Liver (tissue), 9 donors: ENCODE data around the gene MED17. TPM values are rescaled to one million over a fixed set of nuclear protein-coding genes. Genes with fewer than 3 reads are reported as not detected.

ENCODE experiments used
- DNase-seq: peaks from one replicate; pipeline ENCODE4 v3.0.0-alpha.2; 2017; ENCODE audit warnings: low spot score
- H3K27ac ChIP-seq, 2 donors: one replicate each; pipeline ENCODE4 v1.7.0; 2013; ENCODE audit warnings: inconsistent platforms in 2 of 2, low read length in 2 of 2, control low read depth in 1 of 2, low read depth in 1 of 2, mild to moderate bottlenecking in 1 of 2
- H3K27me3 ChIP-seq, 4 donors: one replicate each; pipeline versions ENCODE4 v1.6.1 to v1.7.0; 2013; ENCODE audit warnings: low read length in 3 of 4, inconsistent platforms in 1 of 4, mild to moderate bottlenecking in 1 of 4, moderate library complexity in 1 of 4; ENCODE audit not compliant: control insufficient read depth in 4 of 4, insufficient read depth in 4 of 4
- H3K36me3 ChIP-seq, 4 donors: one replicate each; pipeline versions ENCODE4 v1.6.1 to v1.7.0; 2013; ENCODE audit warnings: low read length in 3 of 4, mild to moderate bottlenecking in 3 of 4, low read depth in 1 of 4, moderate library complexity in 1 of 4; ENCODE audit not compliant: control insufficient read depth in 4 of 4, insufficient read depth in 3 of 4
- H3K4me1 ChIP-seq, 4 donors: one replicate each; pipeline versions ENCODE4 v1.6.1 to v1.7.0; 2013; ENCODE audit warnings: low read length in 3 of 4, mild to moderate bottlenecking in 3 of 4, moderate library complexity in 1 of 4; ENCODE audit not compliant: control insufficient read depth in 4 of 4, insufficient read depth in 4 of 4
- H3K4me3 ChIP-seq, 3 donors: one replicate each; pipeline versions ENCODE4 v1.6.1 to v1.7.0; 2013; ENCODE audit warnings: low read length in 3 of 3, control low read depth in 1 of 3, low read depth in 1 of 3, mild to moderate bottlenecking in 1 of 3
- H3K9ac ChIP-seq, 2 donors: one replicate each; pipeline ENCODE4 v1.7.0; 2013; ENCODE audit warnings: low read length in 2 of 2, mild to moderate bottlenecking in 2 of 2, moderate library complexity in 2 of 2, control low read depth in 1 of 2, low read depth in 1 of 2
- H3K9me3 ChIP-seq, 4 donors: one replicate each; pipeline versions ENCODE4 v1.6.1 to v1.7.0; 2013; ENCODE audit warnings: low read length in 3 of 4; ENCODE audit not compliant: control insufficient read depth in 4 of 4
- ATF3 ChIP-seq: IDR thresholded peaks from 2 replicates; pipeline ENCODE4 v1.6.1; 2016; ENCODE audit warnings: antibody characterized with exemption
- CTCF ChIP-seq: fragments of 150-350 bp; IDR thresholded peaks from 2 replicates; pipeline ENCODE4 v1.5.1; 2017; ENCODE audit warnings: improper control_type of control experiment, low read depth, low read length; ENCODE audit not compliant: missing input control
- EGR1 ChIP-seq, 2 donors: IDR thresholded peaks; 2 replicates each; pipeline ENCODE4 v1.6.1; 2016 to 2018; ENCODE audit warnings: antibody characterized with exemption in 2 of 2, low read depth in 2 of 2
- FOXA1 ChIP-seq: IDR thresholded peaks from 2 replicates; pipeline ENCODE4 v1.6.1; 2016; ENCODE audit warnings: antibody characterized with exemption
- FOXA2 ChIP-seq: IDR thresholded peaks from 2 replicates; pipeline ENCODE4 v1.6.1; 2016; ENCODE audit warnings: antibody characterized with exemption
- GABPA ChIP-seq, 2 donors: IDR thresholded peaks in 1 of 2; conservative IDR thresholded peaks in 1 of 2; 2 replicates each; pipeline ENCODE4 v1.6.1; 2016; ENCODE audit warnings: antibody characterized with exemption in 2 of 2, mild to moderate bottlenecking in 1 of 2, moderate library complexity in 1 of 2
- HNF4A ChIP-seq, 2 donors: conservative IDR thresholded peaks; 2 replicates each; pipeline ENCODE4 v1.6.1; 2016; ENCODE audit warnings: antibody characterized with exemption in 2 of 2, mild to moderate bottlenecking in 2 of 2
- JUND ChIP-seq, 2 donors: IDR thresholded peaks; 2 replicates each; pipeline ENCODE4 v1.6.1; 2016; ENCODE audit warnings: antibody characterized with exemption in 2 of 2
- RAD21 ChIP-seq, 2 donors: IDR thresholded peaks; 2 replicates each; pipeline ENCODE4 v1.6.1; 2016; ENCODE audit warnings: antibody characterized with exemption in 2 of 2, mild to moderate bottlenecking in 2 of 2
- REST ChIP-seq: IDR thresholded peaks from 2 replicates; pipeline ENCODE4 v1.6.1; 2016; ENCODE audit warnings: antibody characterized with exemption, mild to moderate bottlenecking
- RXRA ChIP-seq, 2 donors: IDR thresholded peaks; 2 replicates each; pipeline ENCODE4 v1.6.1; 2017 to 2018; ENCODE audit warnings: antibody characterized with exemption in 2 of 2, mild to moderate bottlenecking in 1 of 2
- SP1 ChIP-seq: IDR thresholded peaks from 2 replicates; pipeline ENCODE4 v1.6.1; 2018; ENCODE audit warnings: antibody characterized with exemption, mild to moderate bottlenecking
- TAF1 ChIP-seq: conservative IDR thresholded peaks from 2 replicates; pipeline ENCODE4 v1.6.1; 2016; ENCODE audit warnings: antibody characterized with exemption, mild to moderate bottlenecking
- YY1 ChIP-seq: IDR thresholded peaks from 2 replicates; pipeline ENCODE4 v1.6.1; 2016; ENCODE audit warnings: antibody characterized with exemption, mild to moderate bottlenecking
- ZBTB33 ChIP-seq: IDR thresholded peaks from 2 replicates; pipeline ENCODE4 v1.6.1; 2016; ENCODE audit warnings: antibody characterized with exemption
- WGBS: extraction: QIAGEN DNeasy Blood & Tissue Kit; methylation state at CpG from one replicate; pipeline ENCODE4 v1.1.7; 2013; 5-methylcytosine and 5-hydroxymethylcytosine counted together
- polyA plus RNA-seq, 2 donors: library from polyadenylated mRNA; stranded (reverse) in 1 of 2; unstranded in 1 of 2; fragments of 200-250 nt in 1 of 2; fragments of >200 nt in 1 of 2; fragmentation: Nextera tagmentation in 1 of 2; extraction: Ambion mirVana in 1 of 2; gene quantifications; one replicate each; pipeline versions ENCODE4 v1.2.1 to v1.2.3, GENCODE V29; 2013 to 2015
- total RNA-seq, 2 donors: library from RNA; depleted of rRNA; stranded (reverse); fragments of >200 nt; gene quantifications; one replicate each; pipeline ENCODE4 v1.2.3, GENCODE V29; 2014
- TF ChIP-seq, protein P1 (sequence below): IDR thresholded peaks from 2 replicates; pipeline ENCODE4 v1.6.1; 2016; ENCODE audit warnings: antibody characterized with exemption
- donor health status: healthy.
- donor health status: healthy.
- donor health status: healthy.
- donor health status: healthy.
- donor health status: healthy.

MED17 gene
- total and polyA plus RNA-seq, 4 donors = 2.8 to 12.7 (median 7.5) TPM

- no peak for DNase-seq
- no peak overlapping the region for H3K9ac ChIP-seq
- H3K36me3 ChIP-seq = no peaks in the 10 kb centered on the region
- WGBS = 70% methylated on average over 3 of the region's 3 CpGs
- H3K27me3 ChIP-seq = no peaks in the 10 kb centered on the region
- H3K9me3 ChIP-seq = no peaks in the 10 kb centered on the region
- no peak overlapping the region for H3K4me3 ChIP-seq
- no peak overlapping the region for H3K27ac ChIP-seq
- no peak for TF ChIP-seq SP1
- no peak for TF ChIP-seq TAF1
- no peak for TF ChIP-seq CTCF
- no peak for TF ChIP-seq YY1
- no peak for TF ChIP-seq RAD21 (IDR thresholded peaks at IDR 0.05)
- TF ChIP-seq RXRA (IDR thresholded peaks at IDR 0.05) = no peak
- TF ChIP-seq HNF4A (conservative IDR thresholded peaks at IDR 0.05) = no peak
- no peak for TF ChIP-seq JUND (IDR thresholded peaks at IDR 0.05)
- no peak for TF ChIP-seq FOXA2
- TF ChIP-seq, protein P1, sequence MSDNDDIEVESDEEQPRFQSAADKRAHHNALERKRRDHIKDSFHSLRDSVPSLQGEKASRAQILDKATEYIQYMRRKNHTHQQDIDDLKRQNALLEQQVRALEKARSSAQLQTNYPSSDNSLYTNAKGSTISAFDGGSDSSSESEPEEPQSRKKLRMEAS = no peak
- TF ChIP-seq EGR1 (IDR thresholded peaks at IDR 0.05; ENCODE audit: low read depth in 2 of 2) = no peak
- no peak for TF ChIP-seq GABPA (IDR thresholded peaks at IDR 0.05 in 1 of 2, conservative IDR thresholded peaks at IDR 0.05 in 1 of 2)
- no peak for TF ChIP-seq FOXA1
- TF ChIP-seq REST = no peak
- no peaks in the 10 kb centered on the region for H3K4me1 ChIP-seq
Measured at GRCh38 chr11:93829598-93829997, 45.5 kb downstream of the MED17 start.

- H3K9ac ChIP-seq = no peak overlapping the region
- H3K4me1 ChIP-seq = no peaks in the 10 kb centered on the region
- H3K36me3 ChIP-seq = no peaks in the 10 kb centered on the region
- no peaks in the 10 kb centered on the region for H3K9me3 ChIP-seq
- no peak overlapping the region for H3K4me3 ChIP-seq
- no peaks in the 10 kb centered on the region for H3K27me3 ChIP-seq
- H3K27ac ChIP-seq = no peak overlapping the region
- WGBS = 53% methylated on average over 3 of the region's 3 CpGs
- TF ChIP-seq ZBTB33 (no peak), REST (no peak), ATF3 (no peak), FOXA1 (no peak), CTCF (no peak), FOXA2 (no peak), SP1 (no peak), EGR1 (IDR thresholded peaks at IDR 0.05; ENCODE audit: low read depth in 2 of 2) (no peak), YY1 (no peak), RXRA (IDR thresholded peaks at IDR 0.05) (no peak), HNF4A (conservative IDR thresholded peaks at IDR 0.05) (no peak), RAD21 (IDR thresholded peaks at IDR 0.05) (no peak), JUND (IDR thresholded peaks at IDR 0.05) (no peak)
- no peak for DNase-seq
Measured at GRCh38 chr11:93831343-93832127, 47.5 kb downstream of the MED17 start.
